ENCODE measurements around the gene FLRT3. TPM values are rescaled to one million over a fixed set of nuclear protein-coding genes. Genes with fewer than 3 reads are reported as not detected.

FLRT3 gene
- total RNA-seq, 1 experiment from 2014 or later = 1.5 TPM

DNA sequence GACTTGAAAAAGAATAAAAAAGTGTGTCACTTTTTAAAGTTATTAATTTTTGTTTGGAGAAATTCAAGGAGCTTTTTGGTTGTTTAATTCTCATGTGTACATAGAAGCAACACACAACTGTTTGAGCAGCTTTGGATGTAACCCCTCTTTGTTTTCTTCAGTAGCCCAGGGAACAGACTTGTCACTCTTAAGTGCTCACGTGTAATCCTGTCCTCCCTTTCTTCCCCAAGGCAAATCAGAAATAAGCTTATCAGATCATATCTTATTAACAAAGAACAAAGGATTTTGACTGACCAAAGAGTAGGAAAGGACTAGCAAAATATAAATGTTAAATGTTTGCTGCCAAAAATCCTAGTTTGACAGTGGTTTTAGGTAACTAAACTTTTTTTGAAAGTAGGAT is 7.3 kb upstream of the FLRT3 start:
- CTCF ChIA-PET = no interaction called here
- Histone ChIP-seq H3K4me1 (ENCODE audit: control insufficient read depth in 1 of 2, insufficient read depth in 2 of 2, low read length in 2 of 2) (no peaks in the 10 kb centered on the region), H4K20me1 (ENCODE audit: insufficient read depth) (no peaks in the 10 kb centered on the region), H3K9me3 (ENCODE audit: control insufficient read depth in 1 of 2, insufficient read depth in 1 of 2, low read depth in 1 of 2, low read length in 2 of 2) (no peaks in the 10 kb centered on the region), H3K9me2 (ENCODE audit: insufficient read depth) (no peaks in the 10 kb centered on the region), H3K4me3 (replicated peaks in 1 of 2; ENCODE audit: low read depth in 1 of 2, low read length in 2 of 2) (no peak overlapping the region), H3K9ac (ENCODE audit: low read length) (no peak overlapping the region), H3K4me2 (ENCODE audit: low read length) (no peak overlapping the region), H3K36me3 (ENCODE audit: control insufficient read depth in 1 of 2, insufficient read depth in 2 of 2, low read length in 2 of 2) (no peaks in the 10 kb centered on the region), H3K79me2 (ENCODE audit: insufficient read depth, low read length) (no peaks in the 10 kb centered on the region), H2AFZ (ENCODE audit: low read depth, low read length, poor library complexity, severe bottlenecking) (no peak overlapping the region), H3K27ac (ENCODE audit: low read depth, low read length) (no peak overlapping the region), H3K27me3 (ENCODE audit: insufficient read depth, low read length) (no peaks in the 10 kb centered on the region)
- intact Hi-C loops (cut with micrococcal nuclease) = no loop called here
- RAD21 ChIA-PET (ENCODE audit: low non-redundant PET in 1 of 2, low total read pairs in 2 of 2, uncharacterized antibody in 2 of 2, unreplicated experiment in 2 of 2) = no interaction called here
- DNase-seq (ENCODE audit: low read depth, low spot score) (no peak), ATAC-seq (no peak)
- POLR2A ChIA-PET = no interaction called here
- BruUV-seq (replicated peaks) = no TSS peak
- TF ChIP-seq SP1 (IDR thresholded peaks at IDR 0.05; ENCODE audit: low read depth) (no peak), POLR2AphosphoS5 (IDR thresholded peaks at IDR 0.05; ENCODE audit: low read depth, low read length) (no peak), FOSL1 (IDR thresholded peaks at IDR 0.05; ENCODE audit: low read depth) (no peak), MAX (IDR thresholded peaks at IDR 0.05) (no peak), ELF1 (IDR thresholded peaks at IDR 0.05; ENCODE audit: borderline replicate concordance, low read depth) (no peak), RAD21 (IDR thresholded peaks at IDR 0.05; ENCODE audit: low read depth) (no peak), YY1 (IDR thresholded peaks at IDR 0.05; ENCODE audit: extremely low read depth, insufficient replicate concordance, low read depth, low read length) (no peak), ZFX (IDR thresholded peaks at IDR 0.05) (no peak), EZH2 (IDR thresholded peaks at IDR 0.05) (no peak), ZNF274 (IDR thresholded peaks at IDR 0.05; ENCODE audit: low read depth, low read length) (no peak), SIN3A (IDR thresholded peaks at IDR 0.05; ENCODE audit: low read depth) (no peak), TCF7L2 (IDR thresholded peaks at IDR 0.05; ENCODE audit: borderline replicate concordance, extremely low read depth, insufficient read depth, insufficient read length) (no peak)
- TF ChIP-seq, protein P1, sequence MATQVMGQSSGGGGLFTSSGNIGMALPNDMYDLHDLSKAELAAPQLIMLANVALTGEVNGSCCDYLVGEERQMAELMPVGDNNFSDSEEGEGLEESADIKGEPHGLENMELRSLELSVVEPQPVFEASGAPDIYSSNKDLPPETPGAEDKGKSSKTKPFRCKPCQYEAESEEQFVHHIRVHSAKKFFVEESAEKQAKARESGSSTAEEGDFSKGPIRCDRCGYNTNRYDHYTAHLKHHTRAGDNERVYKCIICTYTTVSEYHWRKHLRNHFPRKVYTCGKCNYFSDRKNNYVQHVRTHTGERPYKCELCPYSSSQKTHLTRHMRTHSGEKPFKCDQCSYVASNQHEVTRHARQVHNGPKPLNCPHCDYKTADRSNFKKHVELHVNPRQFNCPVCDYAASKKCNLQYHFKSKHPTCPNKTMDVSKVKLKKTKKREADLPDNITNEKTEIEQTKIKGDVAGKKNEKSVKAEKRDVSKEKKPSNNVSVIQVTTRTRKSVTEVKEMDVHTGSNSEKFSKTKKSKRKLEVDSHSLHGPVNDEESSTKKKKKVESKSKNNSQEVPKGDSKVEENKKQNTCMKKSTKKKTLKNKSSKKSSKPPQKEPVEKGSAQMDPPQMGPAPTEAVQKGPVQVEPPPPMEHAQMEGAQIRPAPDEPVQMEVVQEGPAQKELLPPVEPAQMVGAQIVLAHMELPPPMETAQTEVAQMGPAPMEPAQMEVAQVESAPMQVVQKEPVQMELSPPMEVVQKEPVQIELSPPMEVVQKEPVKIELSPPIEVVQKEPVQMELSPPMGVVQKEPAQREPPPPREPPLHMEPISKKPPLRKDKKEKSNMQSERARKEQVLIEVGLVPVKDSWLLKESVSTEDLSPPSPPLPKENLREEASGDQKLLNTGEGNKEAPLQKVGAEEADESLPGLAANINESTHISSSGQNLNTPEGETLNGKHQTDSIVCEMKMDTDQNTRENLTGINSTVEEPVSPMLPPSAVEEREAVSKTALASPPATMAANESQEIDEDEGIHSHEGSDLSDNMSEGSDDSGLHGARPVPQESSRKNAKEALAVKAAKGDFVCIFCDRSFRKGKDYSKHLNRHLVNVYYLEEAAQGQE (IDR thresholded peaks at IDR 0.05; ENCODE audit: low read depth) = no peak
